CD4-positive, alpha-beta memory T cell (primary cell): Measurements from ENCODE around the gene GABRG2. TPM values are rescaled to one million over a fixed set of nuclear protein-coding genes. Genes with fewer than 3 reads are reported as not detected.
A peak's percentile ranks its signal among the peaks of the same experiment; 100 is the strongest.
"Not testable (repeated sequence)": the region's sequence is repeated elsewhere in the genome, so short reads cannot be mapped to it uniquely, and the experiment has no call there.

Experiments used
- CTCF ChIA-PET: fragments of 350-600 bp; sonication (Branson Sonifier 250); formaldehyde crosslinking; loops from one replicate; lab custom pipeline; 2021; ENCODE audit warnings: inconsistent platforms; ENCODE audit not compliant: partially characterized antibody; lab: Charles Lee
- POLR2A ChIA-PET: fragments of 350-600 bp; sonication (Branson Sonifier 250); formaldehyde crosslinking; loops from one replicate; lab custom pipeline; 2021; ENCODE audit not compliant: partially characterized antibody; lab: Charles Lee
- DNase-seq, 5 donors: peaks; one replicate each; pipeline versions ENCODE4 v3.0.0 to v3.0.0-alpha.2; 2020 to 2022; ENCODE audit warnings: mixed read lengths in 1 of 5
- H3K27ac ChIP-seq: one replicate; pipeline ENCODE4 v1.7.0; 2013; ENCODE audit warnings: low read depth, low read length
- H3K27me3 ChIP-seq: 2 replicates; pipeline ENCODE4 v1.7.0; 2013; ENCODE audit warnings: mild to moderate bottlenecking, low read length, moderate library complexity; ENCODE audit not compliant: insufficient read depth
- H3K36me3 ChIP-seq: 2 replicates; pipeline ENCODE4 v1.7.0; 2013; ENCODE audit warnings: mild to moderate bottlenecking, low read length, moderate library complexity; ENCODE audit not compliant: insufficient read depth
- H3K4me1 ChIP-seq: 2 replicates; pipeline ENCODE4 v1.7.0; 2013; ENCODE audit warnings: mild to moderate bottlenecking, low read length, moderate library complexity; ENCODE audit not compliant: insufficient read depth
- H3K4me3 ChIP-seq, 2 donors: one replicate each; pipeline ENCODE4 v1.7.0; 2013; ENCODE audit warnings: low read length in 2 of 2, mild to moderate bottlenecking in 1 of 2
- H3K9me3 ChIP-seq, 2 donors: one replicate each; pipeline ENCODE4 v1.7.0; 2013; ENCODE audit warnings: low read length in 2 of 2, control low read depth in 1 of 2; ENCODE audit not compliant: control insufficient read depth in 1 of 2
- H3K27ac Mint-ChIP-seq, 7 donors: one replicate each; pipeline ENCODE4 v1.8.0; 2020 to 2021; ENCODE audit warnings: mixed read lengths in 7 of 7, mild to moderate bottlenecking in 6 of 7, inconsistent platforms in 3 of 7, moderate library complexity in 3 of 7
- H3K27me3 Mint-ChIP-seq, 2 donors: one replicate each; pipeline ENCODE4 v1.8.0; 2020 to 2021; ENCODE audit warnings: mixed read lengths in 2 of 2
- H3K36me3 Mint-ChIP-seq, 2 donors: one replicate each; pipeline ENCODE4 v1.8.0; 2020 to 2021; ENCODE audit warnings: mixed read lengths in 2 of 2, inconsistent platforms in 1 of 2, mild to moderate bottlenecking in 1 of 2
- H3K4me1 Mint-ChIP-seq, 4 donors: one replicate each; pipeline ENCODE4 v1.8.0; 2020 to 2021; ENCODE audit warnings: mixed read lengths in 4 of 4, mild to moderate bottlenecking in 1 of 4
- H3K4me3 Mint-ChIP-seq, 8 donors: one replicate each; pipeline ENCODE4 v1.8.0; 2020 to 2021; ENCODE audit warnings: mixed read lengths in 8 of 8, mild to moderate bottlenecking in 7 of 8, moderate library complexity in 6 of 8, inconsistent platforms in 3 of 8
- H3K9me3 Mint-ChIP-seq, 8 donors: one replicate each; pipeline ENCODE4 v1.8.0; 2020 to 2021; ENCODE audit warnings: mixed read lengths in 8 of 8, mild to moderate bottlenecking in 5 of 8, inconsistent platforms in 3 of 8, moderate library complexity in 1 of 8
- intact Hi-C: fragments of 100-400 bp; cut with micrococcal nuclease; formaldehyde crosslinking; loops from one replicate; pipeline ENCODE4 v1.15.1; 2023
- polyA plus RNA-seq, 2 donors: library from polyadenylated mRNA; unstranded; fragments of 300-500 nt; fragmentation: Illumina TruSeq; gene quantifications; one replicate each; pipeline ENCODE4 v1.2.3, GENCODE V29; 2021
- total RNA-seq, 2 experiments: library from RNA; stranded (reverse); gene quantifications; one replicate each; pipeline ENCODE4 v1.2.3, GENCODE V29; 2021

The GABRG2 gene
- total RNA-seq (not detected), polyA plus RNA-seq (not detected)

- H3K4me1 ChIP-seq = no peaks in the 10 kb centered on the region
- H3K4me3 ChIP-seq = no peak within 1 kb of the TSS
- H3K36me3 ChIP-seq = no peaks in the 10 kb centered on the region
- H3K27ac ChIP-seq = no peak within 1 kb of the TSS
- POLR2A ChIA-PET = no interaction called here
- intact Hi-C loops = no loop called here
- Mint-ChIP-seq H3K4me1 (no peaks in the 10 kb centered on the region), H3K4me3 (peak within 1 kb of the TSS in 1 of 8 donors; percentile 48), H3K27me3 (no peaks in the 10 kb centered on the region), H3K36me3 (no peaks in the 10 kb centered on the region), H3K9me3 (peaks cover 0 to 21% (median 8%) of the 10 kb centered on the region in 8 donors), H3K27ac (peak within 1 kb of the TSS in 1 of 7 donors; percentile 47)
- CTCF ChIA-PET = no interaction called here
- H3K27me3 ChIP-seq = no peaks in the 10 kb centered on the region
- H3K9me3 ChIP-seq = no peaks in the 10 kb centered on the region
- no peak for DNase-seq
Measured at GRCh38 chr5:162067655-162068411, at the start of gene GABRG2. Gene GABRG2 (plus strand): TSS chr5:162067773. CDS start chr5:162068000, 227 bp downstream.

GRCh38 chr5:162025312-162025711, 42.3 kb upstream of the GABRG2 start:
- ChIA-PET POLR2A (no interaction called here), CTCF (no interaction called here)
- H3K27ac Mint-ChIP-seq = no peak overlapping the region
- H3K4me1 Mint-ChIP-seq = no peaks in the 10 kb centered on the region
- no peak overlapping the region for H3K27ac ChIP-seq
- no peak overlapping the region for H3K4me3 Mint-ChIP-seq
- H3K36me3 Mint-ChIP-seq = no peaks in the 10 kb centered on the region
- no peak for DNase-seq
- intact Hi-C loops = no loop called here
- no peaks in the 10 kb centered on the region for H3K36me3 ChIP-seq
- no peaks in the 10 kb centered on the region for H3K27me3 Mint-ChIP-seq
- no peaks in the 10 kb centered on the region for H3K4me1 ChIP-seq
- H3K27me3 ChIP-seq = no peaks in the 10 kb centered on the region
- H3K9me3 Mint-ChIP-seq = peaks cover 0 to 12% (median 7%) of the 10 kb centered on the region in 8 donors
- no peaks in the 10 kb centered on the region for H3K9me3 ChIP-seq
- H3K4me3 ChIP-seq = no peak overlapping the region

DNA sequence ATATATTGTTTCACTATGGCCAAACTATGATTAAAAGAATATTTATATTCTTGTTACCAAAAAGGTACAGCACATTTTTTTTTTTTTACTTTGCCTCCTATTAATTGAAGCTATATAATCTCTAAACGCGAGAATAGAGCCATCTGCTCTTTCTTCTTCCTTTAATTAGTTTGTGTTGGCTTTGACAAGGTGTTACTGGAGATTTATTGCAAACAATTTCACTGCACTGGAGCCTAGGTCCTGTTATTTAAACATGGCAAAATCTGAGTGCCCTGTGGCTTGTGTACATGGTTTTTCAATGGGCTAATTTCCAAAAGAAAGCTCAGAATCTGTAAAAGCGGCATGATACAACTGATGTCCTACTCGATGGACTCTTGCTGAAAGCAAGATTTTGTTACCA, 40.8 kb upstream of the GABRG2 start:
- DNase-seq = no peak
- CTCF ChIA-PET = no interaction called here
- H3K27me3 ChIP-seq = no peaks in the 10 kb centered on the region
- Mint-ChIP-seq H3K27me3 (no peaks in the 10 kb centered on the region), H3K9me3 (peaks cover 0 to 9% (median 4%) of the 10 kb centered on the region in 8 donors), H3K4me3 (no peak overlapping the region), H3K27ac (no peak overlapping the region), H3K4me1 (no peaks in the 10 kb centered on the region), H3K36me3 (no peaks in the 10 kb centered on the region)
- POLR2A ChIA-PET = no interaction called here
- no peak overlapping the region for H3K27ac ChIP-seq
- no peaks in the 10 kb centered on the region for H3K36me3 ChIP-seq
- intact Hi-C loops = no loop called here
- no peaks in the 10 kb centered on the region for H3K9me3 ChIP-seq
- H3K4me1 ChIP-seq = no peaks in the 10 kb centered on the region
- H3K4me3 ChIP-seq = no peak overlapping the region

DNA sequence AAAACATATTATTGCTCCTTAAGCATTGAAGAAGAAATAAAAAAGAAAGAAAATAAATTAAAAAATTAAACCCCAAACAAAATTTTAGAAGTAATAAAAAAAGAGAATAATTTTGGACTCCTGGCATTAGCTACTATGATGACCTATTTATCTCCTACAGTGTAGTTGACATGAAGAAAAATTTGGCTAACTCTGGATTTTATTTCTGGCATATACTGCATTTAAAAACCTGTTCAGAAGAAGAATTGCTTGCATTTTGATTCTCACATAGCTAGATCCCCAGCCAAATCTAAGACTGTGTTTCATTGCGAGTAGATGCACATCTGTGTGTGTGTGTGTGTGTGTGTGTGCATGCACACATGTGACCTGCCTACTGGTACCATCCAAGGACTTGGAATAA, 30.1 kb upstream of the GABRG2 start:
- H3K9me3 ChIP-seq = no peaks in the 10 kb centered on the region
- H3K4me1 ChIP-seq = no peaks in the 10 kb centered on the region
- no peaks in the 10 kb centered on the region for H3K4me1 Mint-ChIP-seq
- H3K27ac Mint-ChIP-seq = no peak overlapping the region
- H3K27me3 ChIP-seq = no peaks in the 10 kb centered on the region
- ChIA-PET POLR2A (no interaction called here), CTCF (no interaction called here)
- no peaks in the 10 kb centered on the region for H3K36me3 Mint-ChIP-seq
- no peak overlapping the region for H3K27ac ChIP-seq
- no peak overlapping the region for H3K4me3 Mint-ChIP-seq
- H3K4me3 ChIP-seq = no peak overlapping the region
- no peaks in the 10 kb centered on the region for H3K27me3 Mint-ChIP-seq
- intact Hi-C loops = no loop called here
- peaks cover 0 to 10% (median 4%) of the 10 kb centered on the region in 8 donors for H3K9me3 Mint-ChIP-seq
- no peak for DNase-seq
- no peaks in the 10 kb centered on the region for H3K36me3 ChIP-seq

- H3K4me1 ChIP-seq = no peaks in the 10 kb centered on the region
- no peak overlapping the region for H3K4me3 Mint-ChIP-seq
- H3K27me3 Mint-ChIP-seq = no peaks in the 10 kb centered on the region
- no peak for DNase-seq
- H3K4me3 ChIP-seq = no peak overlapping the region
- no peak overlapping the region for H3K27ac ChIP-seq
- H3K9me3 Mint-ChIP-seq = peaks cover 0 to 3% (median 0%) of the 10 kb centered on the region in 8 donors
- no peaks in the 10 kb centered on the region for H3K9me3 ChIP-seq
- H3K27ac Mint-ChIP-seq = no peak overlapping the region
- CTCF ChIA-PET = no interaction called here
- intact Hi-C loops = no loop called here
- POLR2A ChIA-PET = no interaction called here
- no peaks in the 10 kb centered on the region for H3K4me1 Mint-ChIP-seq
- H3K27me3 ChIP-seq = no peaks in the 10 kb centered on the region
- no peaks in the 10 kb centered on the region for H3K36me3 Mint-ChIP-seq
- no peaks in the 10 kb centered on the region for H3K36me3 ChIP-seq
Measured at GRCh38 chr5:162047279-162047678, 20.3 kb upstream of the GABRG2 start.

GRCh38 chr5:162052676-162053075, 14.9 kb upstream of the GABRG2 start:
- Histone ChIP-seq H3K36me3 (no peaks in the 10 kb centered on the region), H3K4me3 (no peak overlapping the region), H3K27me3 (no peaks in the 10 kb centered on the region), H3K27ac (no peak overlapping the region), H3K9me3 (no peaks in the 10 kb centered on the region), H3K4me1 (no peaks in the 10 kb centered on the region)
- H3K36me3 Mint-ChIP-seq = no peaks in the 10 kb centered on the region
- ChIA-PET CTCF (no interaction called here), POLR2A (no interaction called here)
- intact Hi-C loops = no loop called here
- H3K27ac Mint-ChIP-seq = no peak overlapping the region
- no peaks in the 10 kb centered on the region for H3K4me1 Mint-ChIP-seq
- no peak overlapping the region for H3K4me3 Mint-ChIP-seq
- peaks cover 0 to 19% (median 11%) of the 10 kb centered on the region in 8 donors for H3K9me3 Mint-ChIP-seq
- no peaks in the 10 kb centered on the region for H3K27me3 Mint-ChIP-seq
- no peak for DNase-seq

DNA sequence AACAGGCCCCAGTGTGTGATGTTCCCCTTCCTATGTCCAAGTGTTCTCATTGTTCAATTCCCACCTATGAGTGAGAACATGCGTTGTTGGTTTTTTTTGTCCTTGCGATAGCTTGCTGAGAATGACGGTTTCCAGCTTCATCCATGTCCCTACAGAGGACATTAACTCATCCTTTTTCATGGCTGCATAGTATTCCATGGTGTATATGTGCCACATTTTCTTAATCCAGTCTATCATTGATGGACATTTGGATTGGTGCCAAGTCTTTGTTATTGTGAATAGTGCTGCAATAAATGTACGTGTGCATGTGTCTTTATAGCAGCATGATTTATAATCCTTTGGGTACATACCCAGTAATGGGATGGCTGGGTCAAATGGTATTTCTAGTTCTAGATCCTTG, 12.5 kb upstream of the GABRG2 start:
- H3K4me3 ChIP-seq, H3K9me3 ChIP-seq, H3K4me3 Mint-ChIP-seq, H3K4me1 Mint-ChIP-seq, H3K4me1 ChIP-seq, POLR2A ChIA-PET, intact Hi-C loops, DNase-seq, H3K36me3 Mint-ChIP-seq, H3K27ac ChIP-seq, H3K27me3 Mint-ChIP-seq, H3K27ac Mint-ChIP-seq, H3K27me3 ChIP-seq, H3K36me3 ChIP-seq, CTCF ChIA-PET: not testable (repeated sequence)
- H3K9me3 Mint-ChIP-seq = peaks cover 0 to 19% (median 11%) of the 10 kb centered on the region in 8 donors
